Esophagus mucosa (tissue), 1 donor: ENCODE measurements around the gene CRYBG1. TPM values are rescaled to one million over a fixed set of nuclear protein-coding genes. Genes with fewer than 3 reads are reported as not detected.
A peak's percentile ranks its signal among the peaks of the same experiment; 100 is the strongest.
"Not testable (repeated sequence)": the region's sequence is repeated elsewhere in the genome, so short reads cannot be mapped to it uniquely, and the experiment has no call there.

Source experiments
- ATAC-seq: fragments of 200-7000 bp; cut with Tn5 transposase; one replicate; pipeline ENCODE4 v1.9.1; 2020
- total RNA-seq: library from RNA; stranded (reverse); gene quantifications from one replicate; pipeline ENCODE4 v1.2.4, GENCODE V29; 2023
- donor health status: DM: yes; HTN: yes; CAD: no.

CRYBG1 gene
- total RNA-seq, 1 donor from 2014 or later, result 124 TPM

DNA sequence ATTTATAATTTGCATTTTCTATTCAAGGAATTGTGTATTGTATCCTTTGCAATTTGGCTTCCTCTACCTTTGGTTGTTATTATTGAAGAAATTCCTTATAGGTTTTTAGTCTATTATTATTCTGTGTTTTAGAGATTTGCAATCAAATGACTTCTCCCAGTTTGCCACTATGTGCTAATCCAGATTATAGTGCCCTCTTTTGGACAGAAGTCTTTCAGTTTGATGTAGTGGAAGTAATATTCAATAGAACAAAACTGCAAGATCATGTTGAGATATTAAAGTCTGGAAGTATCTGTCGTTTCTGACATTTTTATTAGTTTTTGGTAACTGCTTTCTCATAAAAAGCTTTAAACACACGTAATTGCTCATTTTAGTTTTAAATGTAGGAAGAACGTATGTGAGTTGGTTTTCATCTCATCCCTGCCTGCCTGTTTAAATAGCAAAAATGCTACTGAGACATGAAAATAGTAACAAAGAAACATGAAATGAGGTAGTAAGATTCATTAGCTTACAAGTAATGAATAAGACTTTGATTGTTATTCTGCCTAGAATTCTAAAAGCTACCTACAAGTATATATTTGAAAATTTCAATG, 195.9 kb downstream of the CRYBG1 start:
- no peak for ATAC-seq

DNA sequence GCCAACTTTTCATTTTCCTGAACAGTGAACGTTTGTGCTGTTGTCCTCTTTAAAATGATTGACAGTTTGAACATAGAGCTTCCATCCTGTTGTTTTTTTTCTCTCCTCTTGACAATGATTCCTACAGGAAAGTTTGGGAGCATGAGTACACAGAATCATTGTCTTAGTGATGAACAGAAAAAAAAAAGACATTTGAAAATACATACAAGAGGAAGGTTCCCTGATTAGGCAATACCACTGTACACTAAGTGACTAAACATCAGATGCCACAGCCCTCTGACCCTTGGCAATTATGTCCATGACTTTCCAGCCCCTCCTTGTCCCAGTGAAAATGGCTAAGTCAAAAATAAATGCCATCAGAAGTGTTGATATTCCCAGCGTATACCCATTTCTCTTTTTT, 197.3 kb downstream of the CRYBG1 start:
- ATAC-seq, result no peak

DNA sequence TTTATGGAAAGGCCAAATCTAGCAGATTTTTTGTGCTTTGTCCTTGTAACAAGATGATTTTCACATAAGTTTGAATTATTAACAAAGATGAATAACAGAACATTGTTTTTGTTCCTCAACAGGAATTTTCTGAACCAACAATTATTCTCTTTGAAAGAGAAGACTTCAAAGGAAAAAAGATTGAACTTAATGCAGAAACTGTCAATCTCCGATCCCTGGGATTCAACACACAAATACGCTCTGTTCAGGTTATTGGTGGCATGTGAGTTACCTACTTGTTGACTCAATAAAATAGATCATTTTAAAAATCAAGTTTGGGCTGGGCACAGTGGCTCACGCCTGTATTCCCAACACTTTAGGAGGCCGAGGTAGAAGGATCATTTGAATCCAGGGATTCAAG, 197.8 kb downstream of the CRYBG1 start:
- no peak for ATAC-seq

DNA sequence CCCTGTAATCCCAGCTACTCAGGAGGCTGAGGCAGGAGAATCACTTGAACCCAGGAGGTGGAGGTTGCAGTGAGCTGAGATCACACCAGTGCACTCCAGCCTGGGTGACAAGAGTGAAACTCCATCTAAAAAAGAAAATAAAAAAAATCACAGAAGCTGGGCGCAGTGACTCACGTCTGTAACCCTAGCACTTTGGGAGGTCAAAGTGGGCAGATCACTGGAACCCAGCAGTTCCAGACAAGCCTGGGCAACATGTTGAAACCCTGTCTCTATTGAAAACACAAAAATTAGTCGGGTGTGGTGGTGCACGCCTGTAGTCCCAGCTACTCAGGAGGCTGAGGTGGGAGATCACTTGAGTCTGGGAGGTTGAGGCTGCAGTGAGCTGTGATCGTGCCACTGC, 199.1 kb downstream of the CRYBG1 start:
- peak; percentile 17 for ATAC-seq

DNA sequence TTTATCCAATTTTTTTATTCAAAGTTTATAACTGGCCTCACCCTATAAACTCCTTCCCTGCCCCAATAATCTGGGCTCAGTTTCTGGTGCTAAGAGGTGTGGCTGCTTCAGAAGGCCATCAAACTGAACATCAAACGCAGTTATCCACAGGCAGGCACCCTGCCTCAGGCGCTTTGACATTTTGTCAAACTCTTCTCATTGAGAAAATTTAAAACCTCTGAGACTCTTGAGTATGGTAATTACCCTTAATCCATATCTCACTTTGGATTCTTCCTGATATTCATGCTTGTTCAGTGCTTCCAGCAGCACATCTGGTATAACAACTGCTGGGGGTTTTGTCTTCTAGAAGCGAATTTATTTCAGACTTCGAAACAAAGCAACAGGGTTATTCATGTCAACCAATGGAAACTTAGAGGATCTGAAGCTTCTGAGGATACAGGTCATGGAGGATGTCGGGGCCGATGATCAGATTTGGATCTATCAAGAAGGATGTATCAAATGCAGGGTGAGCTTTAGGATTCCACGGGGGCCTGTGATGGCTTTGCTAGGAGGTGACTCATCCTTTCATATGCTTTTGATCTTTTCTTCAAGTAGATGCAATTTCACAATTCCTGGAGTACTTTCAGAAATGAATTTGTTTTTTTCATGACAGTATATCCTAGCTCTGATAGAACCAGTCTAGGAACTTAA, 200.6 kb downstream of the CRYBG1 start:
- ATAC-seq, result peak; percentile 53

- peak; percentile 72 for ATAC-seq
Measured at GRCh38 chr6:106561686-106562405, 201.3 kb downstream of the CRYBG1 start.

DNA sequence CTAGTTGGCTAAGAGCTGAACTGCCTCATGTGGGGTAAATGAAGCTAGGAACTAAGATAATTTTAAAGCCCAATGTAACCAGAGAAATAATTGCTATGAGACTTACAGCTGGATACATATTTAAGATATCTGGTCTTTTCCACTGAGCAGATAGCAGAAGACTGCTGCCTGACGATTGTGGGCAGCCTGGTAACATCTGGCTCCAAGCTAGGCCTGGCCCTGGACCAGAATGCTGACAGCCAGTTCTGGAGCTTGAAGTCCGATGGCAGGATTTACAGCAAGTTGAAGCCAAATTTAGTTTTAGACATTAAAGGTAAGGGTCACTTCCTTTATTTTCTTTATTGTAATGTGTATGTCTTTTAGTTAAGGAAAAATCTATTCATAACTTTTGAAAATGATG, 203.1 kb downstream of the CRYBG1 start:
- no peak for ATAC-seq

GRCh38 chr6:106564476-106564875, 204.0 kb downstream of the CRYBG1 start:
- no peak for ATAC-seq

- ATAC-seq, result no peak
Measured at GRCh38 chr6:106568530-106568929, 208.0 kb downstream of the CRYBG1 start.

- ATAC-seq, result no peak
Measured at GRCh38 chr6:106569428-106569827, 208.9 kb downstream of the CRYBG1 start.

DNA sequence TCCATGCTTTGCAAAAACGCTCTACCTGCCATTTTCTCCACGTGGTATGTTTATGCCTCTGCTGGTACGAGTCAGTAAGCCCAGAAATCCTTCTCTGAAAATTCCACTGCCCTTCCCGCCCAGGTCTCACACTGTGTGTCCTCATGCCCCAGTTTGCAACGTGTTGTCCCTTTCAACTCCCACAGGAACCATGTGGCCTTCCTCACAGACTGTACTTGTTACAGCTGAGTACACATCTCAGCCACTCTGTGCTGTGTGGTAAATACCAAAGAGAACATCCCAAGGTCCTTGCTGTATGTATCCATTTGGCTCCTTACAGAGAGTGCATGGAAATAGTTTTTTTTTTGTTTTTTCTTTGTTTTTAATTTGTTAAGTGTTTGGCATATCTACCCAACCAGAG, 211.9 kb downstream of the CRYBG1 start:
- ATAC-seq, result no peak

DNA sequence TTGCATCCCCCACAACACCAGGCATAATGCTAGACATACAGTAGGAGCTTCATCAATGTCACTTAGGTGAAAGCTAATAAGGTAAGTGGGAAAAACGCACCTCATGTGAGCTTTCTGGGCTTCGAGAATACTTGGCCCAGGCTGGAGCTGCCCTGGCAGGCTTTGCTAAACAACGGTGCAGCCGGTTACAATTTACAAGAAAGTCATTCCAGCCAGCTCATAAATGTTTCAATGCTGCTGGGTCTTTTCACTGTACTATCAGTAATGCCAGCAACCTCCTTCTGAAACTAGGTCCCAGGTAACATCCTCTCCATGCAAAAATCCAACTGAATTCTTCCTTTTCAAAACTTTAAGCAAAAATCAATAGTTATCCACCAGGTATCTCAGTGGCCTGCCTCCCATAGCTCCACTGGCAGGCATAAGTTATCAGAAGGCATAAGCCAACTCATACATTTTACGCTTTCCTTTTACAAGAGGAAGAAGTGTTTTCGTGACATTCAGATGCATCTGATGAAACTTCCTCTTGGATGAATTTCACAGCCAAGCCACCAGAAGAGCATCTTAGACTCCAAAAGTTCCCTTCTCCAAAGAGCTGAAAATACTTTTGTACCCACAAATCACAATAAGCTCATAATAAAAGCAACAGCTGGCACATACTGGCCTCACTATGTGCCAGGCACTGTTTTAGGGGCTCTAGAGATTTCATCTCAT, 212.5 kb downstream of the CRYBG1 start:
- ATAC-seq, result no peak

DNA sequence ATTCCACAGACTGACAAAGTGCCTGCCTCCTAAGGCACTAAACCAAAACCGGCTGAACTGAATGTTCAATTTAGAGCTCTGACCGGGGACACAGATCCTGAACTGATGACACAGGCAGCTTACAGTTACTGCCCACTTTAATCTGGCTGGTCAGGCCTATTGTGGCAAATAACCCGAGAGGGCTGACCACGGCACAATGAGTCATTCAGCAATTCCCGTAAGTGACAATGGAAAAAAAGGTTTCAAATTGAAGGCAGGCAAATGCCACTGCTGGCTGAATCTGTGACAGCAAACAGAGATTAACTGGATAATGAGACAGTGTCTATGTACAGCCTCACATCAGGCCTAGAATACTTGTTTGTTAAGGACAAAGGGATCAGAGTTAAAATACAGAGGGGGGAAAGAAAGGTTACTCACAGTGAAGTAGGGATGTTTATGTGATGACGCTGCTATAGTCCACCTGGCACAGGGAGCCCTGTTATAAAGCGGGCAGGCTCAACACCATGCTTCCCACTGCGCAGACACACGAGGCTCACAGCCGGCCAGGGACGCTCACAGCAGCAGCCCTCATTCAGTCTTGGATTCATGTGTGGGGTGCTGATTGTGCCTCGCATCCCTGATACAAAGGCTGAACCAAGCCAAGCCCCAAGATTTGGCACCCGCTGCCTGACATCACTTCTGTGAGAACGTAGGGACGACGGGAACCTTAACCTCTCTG, 214.4 kb downstream of the CRYBG1 start:
- peak; percentile 60 for ATAC-seq

GRCh38 chr6:106579281-106579680, 218.8 kb downstream of the CRYBG1 start:
- ATAC-seq, result no peak

DNA sequence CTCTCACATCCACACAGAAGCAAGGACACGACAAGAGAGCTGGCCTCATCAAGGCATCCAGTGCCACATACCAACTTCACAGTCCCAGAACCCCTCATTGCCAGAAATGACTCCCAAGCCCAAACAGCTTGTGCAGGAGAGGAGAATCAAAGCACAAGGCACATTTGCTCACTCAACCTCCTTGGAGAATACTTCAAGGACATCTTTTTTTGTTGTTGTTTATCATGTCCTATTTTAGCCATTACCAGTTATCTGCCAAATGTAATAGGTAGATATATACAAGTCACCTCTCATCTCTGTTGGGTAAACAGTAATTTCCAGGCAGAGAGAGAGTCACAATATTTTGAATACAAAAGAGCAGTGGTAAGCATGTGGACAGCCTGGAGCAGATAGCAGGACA, 221.0 kb downstream of the CRYBG1 start:
- ATAC-seq, result no peak

GRCh38 chr6:106586815-106587415, 226.4 kb downstream of the CRYBG1 start:
- ATAC-seq, result no peak

GRCh38 chr6:106588937-106589336, 228.4 kb downstream of the CRYBG1 start:
- ATAC-seq, result not testable (repeated sequence)

- ATAC-seq, result no peak
Measured at GRCh38 chr6:106591111-106591825, 230.8 kb downstream of the CRYBG1 start.

DNA sequence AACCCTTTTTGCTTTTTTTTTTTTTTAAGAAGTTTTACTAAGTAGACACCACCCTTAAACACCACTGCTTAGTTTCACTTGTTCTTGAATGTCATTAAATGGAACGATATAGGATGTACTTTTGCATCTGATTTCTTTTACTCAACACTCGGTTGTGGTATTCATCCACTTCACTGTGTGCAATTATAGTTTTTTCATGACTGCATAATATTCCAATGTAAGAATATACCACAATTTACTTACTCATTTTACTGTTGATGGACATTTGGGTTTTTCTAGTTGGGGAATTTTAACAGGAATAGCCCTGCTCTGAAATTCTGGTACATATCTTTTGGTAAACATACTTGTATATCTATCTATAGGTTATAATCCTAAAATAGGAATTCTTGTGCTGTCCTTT, 238.9 kb downstream of the CRYBG1 start:
- ATAC-seq, result no peak

GRCh38 chr6:106600329-106600728, 239.8 kb downstream of the CRYBG1 start:
- ATAC-seq, result no peak

GRCh38 chr6:106608080-106608668, 247.7 kb downstream of the CRYBG1 start:
- ATAC-seq, result peak; percentile 82
